ENCODE results near the gene HNRNPAB.
"Not testable (repeated sequence)": the region's sequence is repeated elsewhere in the genome, so short reads cannot be mapped to it uniquely, and the experiment has no call there.

Gene HNRNPAB

DNA sequence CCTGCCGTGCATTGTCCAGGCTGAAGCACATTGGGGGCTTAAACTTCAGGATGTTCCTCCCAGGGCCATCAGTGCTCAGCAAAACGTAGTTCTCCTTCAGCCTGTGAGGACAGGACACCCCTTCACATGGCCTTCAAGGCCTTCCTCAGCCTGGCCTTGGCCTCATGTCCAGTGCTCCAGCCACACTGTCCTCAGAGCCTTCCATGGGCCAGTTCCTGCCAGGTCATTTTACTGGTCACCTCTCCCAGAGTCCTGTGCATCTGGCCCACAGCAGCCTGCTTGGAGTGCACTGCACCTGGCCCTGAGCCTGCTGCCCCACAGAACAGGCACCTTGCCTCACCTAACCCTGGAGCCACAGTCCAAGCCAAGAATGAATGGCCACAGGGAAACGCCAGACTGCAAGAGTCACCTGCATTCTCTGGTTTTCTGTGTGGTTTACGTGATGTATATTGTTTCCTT, 8.7 kb downstream of the HNRNPAB start:
- DNase-seq: no peak

DNA sequence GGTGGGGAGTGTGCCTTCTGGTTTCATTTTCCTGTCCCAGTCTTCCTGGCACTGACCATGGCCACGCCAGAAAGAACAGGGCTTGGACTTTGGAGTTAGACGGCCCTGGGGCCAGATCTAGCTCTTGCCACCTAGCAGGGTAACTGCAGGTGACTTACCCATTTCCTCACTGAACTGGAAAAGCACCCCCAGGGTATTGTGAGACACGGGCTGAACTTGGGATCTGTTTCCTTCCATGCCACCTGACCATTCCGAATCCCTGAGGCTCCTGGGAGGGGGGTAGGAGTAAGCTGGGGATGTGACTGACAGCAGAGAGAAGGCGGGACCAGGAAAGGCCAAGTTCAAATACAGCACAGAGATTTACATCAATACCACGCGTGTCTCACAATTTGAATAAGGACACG, 9.4 kb downstream of the HNRNPAB start:
- no peak for DNase-seq

DNA sequence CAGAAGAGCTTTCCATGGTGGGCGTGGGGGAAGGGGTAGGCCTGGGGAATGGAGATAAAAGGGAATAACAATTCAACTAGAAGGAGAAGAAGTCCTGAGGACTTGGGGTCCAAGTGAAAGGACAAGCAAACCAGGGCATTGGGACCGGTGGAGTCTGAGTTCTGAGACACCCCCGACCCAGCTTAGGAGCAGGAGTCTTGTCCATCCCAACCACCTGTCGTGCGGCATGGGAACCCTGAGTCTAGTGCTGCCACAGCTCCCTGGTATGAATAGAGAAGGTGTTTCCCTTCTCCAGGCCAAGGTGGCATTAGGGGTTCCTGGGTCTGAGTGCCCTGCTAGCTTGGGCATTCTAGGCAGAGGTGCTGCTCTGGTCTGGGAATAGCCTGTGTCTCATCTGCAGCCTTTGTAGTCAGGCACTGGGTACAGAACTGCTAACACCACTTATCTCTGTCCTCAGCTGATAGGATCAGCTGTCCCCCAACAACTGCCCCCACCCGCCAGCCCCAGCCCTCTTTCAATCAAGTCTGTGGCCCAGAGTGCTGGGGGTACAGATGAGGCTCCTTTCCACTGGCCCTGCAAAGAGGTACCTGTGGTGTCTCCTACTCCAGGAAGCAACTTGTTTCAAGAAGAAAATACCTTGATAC, 9.9 kb downstream of the HNRNPAB start:
- DNase-seq: no peak

DNA sequence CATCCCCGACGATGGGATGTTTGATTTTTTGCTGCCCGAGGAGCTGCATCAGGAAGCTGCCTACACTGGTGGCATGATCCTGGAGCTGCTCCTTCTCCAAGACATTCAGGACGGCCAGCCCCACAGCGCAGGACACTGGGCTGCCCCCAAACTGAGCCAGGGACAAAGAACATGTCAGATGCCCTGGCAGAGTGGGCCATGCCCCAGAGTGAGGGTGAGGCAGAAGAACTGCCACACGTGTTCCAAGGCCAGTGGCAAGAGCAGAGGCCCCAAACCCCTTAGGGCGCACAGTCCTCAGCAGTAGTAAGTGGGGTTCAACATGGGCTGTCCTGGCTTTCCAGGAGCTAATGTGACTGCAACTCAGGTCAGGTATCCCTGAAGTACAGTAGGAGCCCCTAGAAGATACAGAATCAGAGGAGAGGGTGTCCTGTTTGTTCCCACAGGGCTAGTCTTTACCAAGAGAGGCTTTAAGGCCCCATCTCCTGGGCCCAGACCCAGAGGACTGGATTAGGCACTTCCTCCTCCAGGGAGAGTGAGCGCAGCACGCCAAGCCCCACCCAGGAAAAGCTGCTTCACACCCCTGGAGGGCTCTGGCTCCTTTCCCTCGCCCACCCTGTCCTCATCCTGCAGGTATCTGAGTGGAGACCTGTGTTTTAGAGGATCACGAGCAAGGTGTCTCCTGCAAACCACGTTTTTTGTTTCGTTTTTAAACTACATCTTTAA, 11.1 kb downstream of the HNRNPAB start:
- no peak for DNase-seq

DNA sequence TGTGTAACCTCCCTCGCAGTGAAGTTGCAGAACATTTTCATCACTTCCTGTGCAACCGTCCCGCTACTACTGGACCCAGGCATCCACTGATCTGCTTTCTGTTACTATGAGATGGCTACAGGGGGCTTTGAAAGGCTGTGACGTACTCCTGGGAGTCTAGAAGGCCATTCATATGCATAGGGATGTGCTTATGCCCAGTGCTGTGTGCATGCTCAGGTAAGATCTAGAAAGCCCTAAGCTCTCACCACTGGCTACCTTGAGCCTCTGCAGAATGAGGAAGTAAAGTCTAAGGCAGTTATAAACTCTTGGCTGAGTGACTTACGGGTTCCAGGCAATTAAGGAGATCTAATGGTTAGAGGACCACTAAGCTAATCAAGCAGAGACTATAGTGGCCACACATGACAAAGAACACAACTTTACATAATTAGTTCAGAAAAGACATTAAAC, 11.8 kb downstream of the HNRNPAB start:
- no peak for DNase-seq

DNA sequence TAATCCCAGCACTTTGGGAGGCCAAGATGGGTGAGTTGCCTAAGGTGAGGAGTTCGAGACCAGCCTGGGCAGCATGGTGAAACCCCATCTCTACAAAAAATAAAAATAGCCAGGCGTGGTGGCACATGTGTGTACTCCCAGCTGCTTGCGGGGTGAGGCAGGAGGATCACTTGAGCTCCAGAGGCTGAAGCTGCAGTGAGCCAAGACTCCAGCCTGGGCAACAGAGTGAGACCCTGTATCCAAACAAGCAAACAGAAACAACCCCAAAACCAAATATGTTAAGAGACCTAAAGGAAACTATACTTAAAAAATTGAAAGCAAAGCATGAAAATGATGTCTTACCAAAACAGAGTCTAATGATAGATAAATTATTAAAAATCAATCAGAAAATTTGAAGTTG, 12.4 kb downstream of the HNRNPAB start:
- no peak for DNase-seq

DNA sequence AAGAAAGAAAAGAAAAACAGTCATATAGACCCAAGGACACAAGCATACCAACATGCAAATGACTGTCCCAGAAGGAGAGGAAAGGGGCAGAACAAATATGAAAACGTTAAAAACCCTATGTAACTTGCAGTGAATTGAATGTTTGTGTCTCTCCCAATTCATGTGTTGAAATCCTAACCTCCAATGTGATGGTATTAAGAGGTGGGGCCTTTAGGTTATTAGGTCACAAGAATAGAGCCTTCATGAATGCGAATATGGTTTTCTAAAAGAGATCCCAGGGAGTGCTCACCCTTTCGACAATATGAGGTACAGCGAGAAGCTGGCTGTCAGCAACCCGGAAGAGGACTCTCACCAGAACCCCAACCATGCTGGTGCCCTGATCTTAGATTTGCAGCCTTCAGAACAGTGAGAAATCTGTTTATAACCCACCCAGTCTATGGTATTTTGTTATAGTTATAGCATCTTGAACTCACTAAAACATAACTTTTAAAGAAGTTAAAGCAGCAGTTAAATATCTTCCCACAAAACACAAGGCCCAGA, 14.0 kb downstream of the HNRNPAB start:
- DNase-seq: no peak

DNA sequence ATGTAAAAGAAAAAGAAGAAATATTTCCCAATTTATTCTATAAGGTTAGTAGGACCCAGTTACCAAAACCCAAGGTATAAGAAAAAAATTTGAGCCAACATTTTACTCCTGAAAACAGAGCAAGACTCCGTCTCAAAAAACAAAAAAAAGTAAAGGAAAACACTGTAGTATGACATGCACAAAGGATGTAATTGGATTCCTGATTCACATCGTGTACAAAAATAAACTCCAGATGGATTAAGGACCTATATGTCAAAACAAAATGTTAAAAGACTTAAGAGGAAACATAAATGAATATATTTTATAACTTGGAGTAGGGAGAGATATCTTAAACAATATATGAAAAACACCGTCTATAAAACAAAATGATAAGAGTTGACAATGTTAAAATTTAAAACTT, 14.5 kb downstream of the HNRNPAB start:
- DNase-seq: no peak

DNA sequence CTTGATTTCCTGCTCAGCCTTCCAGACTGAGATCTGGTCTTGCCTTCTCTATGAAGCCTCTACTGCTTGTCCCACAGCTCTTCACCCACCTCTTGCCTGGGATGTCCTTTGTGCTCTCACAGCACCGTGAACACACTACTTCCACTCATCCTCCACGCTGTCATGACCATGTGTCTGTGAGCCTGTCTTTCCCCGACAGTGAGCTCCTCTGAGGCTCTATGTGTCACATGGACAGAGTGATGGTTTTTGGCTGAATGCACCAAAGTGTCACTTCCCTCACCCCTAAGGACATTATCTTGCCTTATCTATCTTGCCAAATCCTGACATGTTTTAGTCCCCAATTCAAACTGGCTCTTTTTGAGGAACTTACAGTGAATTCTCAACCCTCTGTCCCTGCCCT, 16.9 kb downstream of the HNRNPAB start:
- DNase-seq: no peak

DNA sequence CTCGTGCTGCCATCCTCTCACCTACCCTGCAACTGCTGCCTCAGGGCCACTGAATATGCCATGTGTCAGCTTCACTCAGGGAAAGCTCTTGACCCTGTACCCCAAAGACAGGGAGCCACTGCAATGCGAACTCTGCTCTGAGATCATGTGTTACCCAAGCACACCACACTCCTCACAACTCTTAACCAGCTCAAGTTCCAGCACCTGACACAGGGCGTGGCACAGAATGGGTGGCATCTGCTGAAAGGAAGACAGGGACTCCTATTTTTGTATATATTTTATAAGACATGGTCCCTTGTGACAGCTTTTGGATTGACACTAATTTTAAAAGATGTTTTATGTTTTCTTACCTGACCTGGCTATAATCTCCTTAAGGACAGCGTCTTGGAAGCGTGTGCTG, 17.5 kb downstream of the HNRNPAB start:
- no peak for DNase-seq

DNA sequence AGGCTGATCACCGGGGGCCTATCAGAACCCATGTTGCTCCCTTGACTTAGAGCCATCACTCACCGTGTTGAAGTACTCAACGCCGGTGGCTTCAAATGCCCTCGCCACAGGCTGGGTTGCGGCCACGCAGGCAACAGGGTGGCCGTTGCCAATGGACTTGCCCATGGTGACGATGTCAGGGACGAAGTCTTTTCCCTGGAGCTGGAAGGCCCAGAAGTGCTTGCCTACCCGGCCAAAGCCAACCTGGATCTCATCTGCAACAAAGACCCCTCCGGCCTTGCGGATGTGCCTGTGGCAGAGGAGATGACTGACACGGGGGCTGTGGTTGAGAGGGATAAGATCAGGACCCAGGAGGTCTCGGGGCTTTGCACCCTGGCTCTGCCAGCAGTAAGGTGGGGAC, 18.0 kb downstream of the HNRNPAB start:
- no peak for DNase-seq

DNA sequence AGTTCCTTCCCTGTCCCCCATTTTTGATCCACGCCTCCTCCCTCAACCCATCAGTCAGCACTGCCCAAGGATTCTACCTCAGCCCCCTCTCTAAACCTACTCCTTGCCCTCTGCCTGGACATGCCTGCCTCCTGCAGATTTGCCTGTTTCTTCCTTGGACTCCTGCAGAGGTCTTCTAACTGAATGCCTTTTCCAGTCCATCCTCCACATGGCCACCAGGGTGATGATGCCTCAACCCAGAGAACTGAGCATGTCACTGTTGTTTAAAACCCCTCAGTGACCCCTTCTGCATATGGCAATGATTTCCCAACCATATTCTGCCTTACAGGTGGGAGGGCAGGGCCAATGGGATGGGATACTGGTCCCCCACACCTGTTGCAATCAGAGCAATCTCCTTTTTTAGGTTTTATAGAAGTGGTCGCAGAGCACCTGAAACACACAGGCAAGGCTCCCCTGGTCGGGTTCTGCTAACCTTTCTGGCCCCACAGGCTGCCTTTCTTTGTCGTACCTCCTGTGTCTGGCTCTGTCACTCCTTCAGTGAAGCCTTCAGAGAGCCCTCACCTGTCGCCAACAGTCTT, 19.0 kb downstream of the HNRNPAB start:
- DNase-seq: no peak

DNA sequence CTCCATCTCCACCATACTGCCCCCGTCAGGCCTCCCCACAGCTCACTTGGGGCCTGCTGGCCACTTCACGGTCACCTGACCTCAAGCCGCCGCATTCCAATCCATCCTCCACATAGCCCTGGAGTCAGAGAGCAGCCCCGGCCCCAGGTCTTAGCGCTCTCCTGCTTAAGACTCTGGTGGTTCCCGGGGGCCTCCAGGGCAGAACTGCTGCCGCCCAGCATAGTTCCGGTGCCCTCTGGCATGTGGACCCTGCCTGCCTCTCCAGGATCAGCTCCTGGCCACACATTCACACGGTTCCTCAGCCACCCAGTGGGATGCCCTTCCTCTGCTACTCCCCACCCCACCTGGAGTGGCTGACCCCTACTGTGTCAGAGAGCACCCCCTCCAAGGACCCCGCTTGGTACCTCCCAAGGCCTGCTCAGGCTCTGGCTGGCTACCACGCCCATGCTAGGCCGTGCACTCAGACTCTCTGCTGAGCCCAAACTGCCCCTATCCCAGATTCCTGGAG, 19.5 kb downstream of the HNRNPAB start:
- DNase-seq: no peak

DNA sequence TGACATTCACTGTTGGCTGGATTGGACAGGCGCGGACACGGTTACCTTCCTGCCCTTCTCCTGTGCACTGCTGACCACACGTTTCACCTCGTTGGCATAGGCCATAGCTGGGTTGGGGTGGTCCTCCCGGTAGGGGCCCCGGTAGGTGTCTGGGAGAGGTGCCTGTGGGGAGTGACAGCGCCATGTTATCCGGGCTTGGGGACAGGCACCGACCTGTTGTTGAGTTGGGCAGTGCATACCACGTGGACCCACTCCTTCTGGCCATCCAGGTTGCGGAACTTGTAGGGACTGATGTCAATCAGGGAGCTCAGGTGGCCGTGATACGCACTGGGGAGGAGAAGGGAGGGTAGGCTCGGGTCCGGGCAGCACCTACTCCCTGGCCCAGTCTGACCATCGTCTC, 20.1 kb downstream of the HNRNPAB start:
- no peak for DNase-seq

DNA sequence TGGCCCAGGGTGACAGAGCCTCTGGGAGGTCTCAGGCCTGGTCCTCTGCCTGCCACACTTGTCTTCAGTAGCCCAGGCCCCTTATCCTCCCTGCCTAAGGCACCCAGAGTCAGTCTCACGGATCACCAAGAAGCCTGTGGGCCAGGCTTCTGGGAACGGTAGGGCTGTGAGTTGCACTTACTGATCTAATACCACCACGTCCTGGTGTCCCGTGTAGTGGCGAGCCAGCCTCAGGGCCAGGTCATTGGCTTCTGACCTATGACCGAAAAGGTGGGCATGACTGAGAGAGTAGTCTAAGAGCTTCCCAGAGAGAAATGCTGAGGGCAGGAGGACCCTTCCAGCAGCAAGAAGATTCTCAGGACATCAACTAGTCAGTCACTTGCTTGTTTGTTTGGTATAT, 20.8 kb downstream of the HNRNPAB start:
- no peak for DNase-seq

DNA sequence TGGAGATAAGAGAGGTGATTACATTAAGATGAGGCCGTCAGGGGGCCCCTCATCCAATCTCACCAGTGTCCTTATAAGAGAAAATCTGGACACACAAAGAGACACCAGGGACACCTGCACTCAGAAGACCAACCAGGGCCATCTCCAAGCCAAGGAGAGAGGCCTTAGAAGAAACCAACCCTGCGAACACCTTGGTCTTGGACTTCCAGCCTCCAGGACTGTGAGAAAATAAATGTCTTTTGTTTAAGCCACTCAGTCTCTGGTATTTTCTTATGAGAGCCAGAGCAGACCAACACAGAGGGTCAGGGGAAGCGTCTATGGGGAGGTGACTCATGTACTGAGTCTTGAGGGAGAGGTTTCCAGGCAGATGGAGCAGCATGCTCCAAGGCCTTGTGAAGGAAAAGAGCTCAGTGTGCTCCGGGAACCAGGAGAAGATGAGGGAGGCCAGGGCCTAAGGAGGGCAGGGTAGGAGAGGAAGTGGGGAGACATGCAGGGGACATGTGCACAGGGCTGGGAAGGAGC, 22.9 kb downstream of the HNRNPAB start:
- DNase-seq: no peak

DNA sequence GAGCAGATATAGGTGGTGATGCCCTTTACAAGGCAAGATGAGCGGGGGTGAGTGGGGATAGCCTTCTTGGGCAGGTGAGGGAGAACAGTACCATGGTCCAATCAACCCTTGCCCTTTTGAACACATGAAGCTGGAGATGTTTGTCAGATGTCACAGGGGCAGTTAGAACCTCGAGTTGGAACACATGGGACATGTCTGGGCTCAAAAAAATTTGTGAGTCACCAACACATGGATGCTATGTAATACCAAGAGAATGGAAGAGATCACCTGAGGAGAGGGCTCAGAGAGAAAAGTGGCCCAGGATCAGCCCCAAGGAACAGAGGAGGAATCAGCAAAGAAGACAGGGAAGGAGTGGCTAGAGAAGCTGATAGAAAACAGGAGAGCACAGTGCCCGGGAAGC, 23.6 kb downstream of the HNRNPAB start:
- DNase-seq: no peak

DNA sequence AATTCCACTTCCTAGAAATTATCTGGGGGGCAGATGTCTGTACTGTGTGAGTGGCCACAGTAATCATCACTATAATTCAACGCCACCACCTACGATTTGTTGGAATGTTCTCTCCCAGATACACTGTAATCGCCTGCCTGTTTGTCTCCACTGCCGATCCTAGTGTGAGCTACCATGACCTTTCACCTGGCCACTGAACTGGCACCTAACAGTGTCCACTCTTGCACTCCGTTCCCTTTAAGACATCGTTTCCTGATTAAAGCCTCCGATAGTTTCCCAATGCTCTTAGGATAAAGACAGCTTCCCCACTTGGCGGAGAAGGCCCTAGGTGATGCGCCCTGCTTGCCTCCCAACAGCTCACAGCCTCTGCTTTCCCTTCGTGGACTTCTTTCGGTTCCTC, 24.3 kb downstream of the HNRNPAB start:
- DNase-seq: no peak

DNA sequence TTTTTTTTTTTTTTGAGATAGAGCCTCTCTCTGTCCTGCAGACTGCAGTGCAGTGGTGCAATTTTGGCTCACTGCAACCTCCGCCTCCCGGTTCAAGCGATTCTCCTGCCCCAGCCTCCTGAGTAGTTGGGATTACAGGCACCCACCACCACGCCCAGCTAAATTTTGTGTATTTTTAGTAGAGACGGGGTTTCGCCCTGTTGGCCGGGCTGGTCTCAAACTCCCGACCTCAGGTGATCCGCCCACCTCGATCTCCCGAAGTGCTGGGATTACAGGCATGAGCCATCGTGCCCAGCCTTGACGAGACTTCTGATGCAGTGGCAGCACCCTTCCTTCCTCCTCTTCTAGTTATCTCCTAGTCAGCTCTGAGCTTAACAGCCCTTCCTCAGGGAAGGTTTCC, 24.8 kb downstream of the HNRNPAB start:
- DNase-seq: not testable (repeated sequence)

DNA sequence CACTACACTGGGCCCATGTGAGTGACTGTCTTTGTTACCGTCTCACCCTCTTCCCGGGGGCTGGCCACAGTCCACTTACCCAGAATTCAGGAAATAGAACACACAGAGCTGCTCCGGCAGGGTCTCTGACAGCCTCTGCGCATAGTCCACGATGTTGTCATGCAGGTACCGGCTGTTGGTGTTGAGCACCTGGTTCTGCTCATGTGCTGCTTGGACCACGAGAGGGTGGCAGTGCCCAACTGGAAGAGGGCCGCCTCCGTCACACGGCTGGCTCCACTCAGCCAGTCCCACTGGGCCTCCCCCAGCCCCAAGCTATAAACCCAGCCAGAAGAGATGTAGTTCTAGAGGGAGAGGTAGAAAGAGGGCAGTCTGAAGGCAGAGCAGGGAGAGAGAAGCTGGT, 25.5 kb downstream of the HNRNPAB start:
- DNase-seq: no peak

DNA sequence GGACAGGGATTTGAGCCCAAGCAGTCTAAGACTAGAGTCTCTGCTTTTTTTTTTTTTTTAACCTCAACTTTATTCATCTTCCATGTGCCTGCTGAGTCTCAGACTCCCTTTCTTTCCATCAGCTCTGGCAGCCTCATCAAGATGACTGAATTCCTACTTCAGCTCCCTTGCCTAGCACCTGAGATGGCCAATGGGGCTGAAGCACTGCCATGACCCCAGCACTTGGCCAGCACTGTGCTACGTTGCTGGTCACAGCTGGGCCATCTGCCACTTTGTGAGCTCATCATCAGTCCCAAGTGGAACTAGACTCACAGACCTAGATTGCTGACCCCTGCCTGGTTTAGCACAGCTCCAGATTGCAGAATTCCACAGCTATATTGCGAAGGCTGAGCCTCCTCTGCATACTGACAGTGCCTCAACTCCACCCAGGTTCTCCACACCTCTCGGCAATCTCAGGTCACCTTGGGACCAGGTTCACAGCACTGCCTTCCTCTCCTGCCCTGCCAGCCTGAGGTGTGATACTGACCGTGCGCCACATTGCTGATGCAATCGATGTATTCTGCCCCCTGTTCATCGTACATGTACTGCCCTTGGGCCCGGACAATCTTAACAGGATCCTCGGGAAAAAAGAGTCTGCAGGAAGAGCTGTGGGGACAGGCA, 26.7 kb downstream of the HNRNPAB start:
- no peak for DNase-seq

DNA sequence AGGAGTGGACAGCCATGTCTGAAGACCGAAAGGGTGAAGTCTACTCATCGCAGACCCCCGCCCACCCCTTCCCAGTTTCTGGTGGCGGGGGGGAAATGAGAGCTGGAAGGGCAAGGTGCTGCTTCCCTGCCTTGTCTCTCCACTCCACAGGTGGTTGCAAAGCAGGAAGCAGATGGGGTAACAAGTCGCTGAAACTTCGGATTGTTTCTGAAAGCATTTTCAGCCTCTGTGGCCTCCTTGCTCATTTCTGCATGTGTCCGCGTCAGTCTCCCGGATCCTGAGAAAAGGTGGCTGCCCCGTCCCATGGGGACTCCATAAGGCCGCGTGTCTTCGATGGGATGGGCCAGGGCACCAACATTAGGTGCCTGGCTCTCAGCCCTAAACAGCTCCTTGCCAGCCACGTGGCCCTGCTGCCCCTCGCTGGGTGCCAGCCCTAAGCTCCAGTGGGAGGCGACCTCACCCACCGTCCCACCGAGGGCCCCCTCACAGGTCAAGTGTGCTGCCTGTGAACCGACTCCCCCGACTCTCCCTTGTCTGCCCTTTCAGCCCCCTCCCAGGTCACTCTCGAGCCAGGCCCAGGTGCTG, 27.3 kb downstream of the HNRNPAB start:
- no peak for DNase-seq
